ENCODE data around the gene C17orf100.

Gene C17orf100

DNA sequence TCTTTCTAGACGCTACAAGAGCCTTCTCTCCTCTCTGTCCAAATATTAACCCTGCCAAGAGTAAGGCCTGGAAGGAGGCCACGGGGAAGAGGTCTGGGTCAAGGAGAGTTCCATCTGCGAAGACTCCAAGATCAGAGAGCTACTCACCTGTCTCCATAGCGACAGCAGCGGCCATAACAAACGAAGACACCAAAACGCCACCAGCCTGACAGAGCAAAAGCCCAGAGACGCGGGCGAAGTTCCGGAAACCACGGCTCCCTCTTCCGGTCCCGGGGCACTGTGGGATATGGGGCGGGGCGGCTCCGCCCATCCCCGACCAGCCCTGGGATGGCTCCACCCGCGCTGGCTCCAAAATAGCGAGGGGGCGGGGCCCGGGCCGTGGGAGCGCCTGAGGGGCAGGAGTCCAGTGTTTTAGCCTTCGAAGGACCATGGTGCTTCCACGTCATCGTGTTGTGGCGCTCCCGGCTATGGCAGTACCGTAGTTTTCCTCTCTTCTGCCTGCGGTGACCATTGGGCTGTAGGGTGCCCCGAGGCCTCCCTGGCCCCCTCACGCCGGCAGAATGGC, at the start of gene C17orf100, which contains the start of gene MED31:
C17orf100 (plus strand) TSS at position 409 of the 565 bp plus-strand sequence; CDS start at position 561, 152 bp downstream.
MED31 (minus strand) TSS at position 252 of the 565 bp plus-strand sequence; CDS start at position 175, 77 bp downstream.
- DNase-seq (ENCODE audit: low read depth, low spot score) = peak; percentile 86

DNA sequence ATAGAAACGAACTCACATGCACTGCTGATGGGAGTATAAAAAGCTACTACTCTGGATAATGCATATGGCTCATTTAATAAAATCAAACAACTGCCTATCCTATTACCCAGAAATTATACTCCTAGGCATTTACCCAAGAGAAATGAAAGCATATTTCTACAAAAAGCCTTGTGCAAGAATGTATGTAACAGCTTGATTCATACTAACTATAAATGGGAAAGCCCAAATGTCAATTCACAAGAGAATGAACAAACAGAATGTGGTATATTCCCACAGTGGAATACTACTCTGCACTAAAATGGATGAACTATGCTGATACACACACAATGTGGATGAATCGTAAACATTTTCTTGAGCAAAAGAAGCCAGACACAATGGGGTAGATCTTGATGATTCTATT, 49.4 kb upstream of the C17orf100 start:
- no peak for DNase-seq (ENCODE audit: low read depth, low spot score)

DNA sequence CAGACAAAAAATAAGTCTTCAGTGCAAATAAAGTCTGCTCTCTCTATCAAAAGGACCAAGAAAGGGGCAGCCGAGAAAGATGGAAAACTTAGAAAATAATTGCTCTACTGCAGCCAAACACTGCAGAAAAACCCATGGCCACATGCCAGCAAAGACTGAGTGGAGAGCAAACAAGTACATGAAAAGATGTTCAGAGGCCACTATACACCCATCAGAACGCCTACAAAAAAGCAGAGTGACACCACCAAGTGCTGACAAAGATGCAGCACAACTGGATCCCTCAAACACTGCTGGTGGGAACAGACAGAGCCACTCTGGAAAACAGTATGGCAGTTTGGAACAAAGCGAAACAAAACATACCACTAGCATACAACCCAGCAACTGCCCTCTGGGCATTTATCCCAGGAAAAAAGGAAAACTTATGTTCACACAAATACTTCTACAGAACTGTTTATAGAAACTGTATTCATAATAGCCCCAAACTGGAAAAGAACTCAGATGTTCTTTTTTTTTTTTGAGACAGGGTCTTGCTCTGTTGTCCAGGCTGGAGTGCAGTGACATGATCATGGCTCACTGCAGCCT, 47.7 kb upstream of the C17orf100 start:
- DNase-seq (ENCODE audit: low read depth, low spot score) = no peak

DNA sequence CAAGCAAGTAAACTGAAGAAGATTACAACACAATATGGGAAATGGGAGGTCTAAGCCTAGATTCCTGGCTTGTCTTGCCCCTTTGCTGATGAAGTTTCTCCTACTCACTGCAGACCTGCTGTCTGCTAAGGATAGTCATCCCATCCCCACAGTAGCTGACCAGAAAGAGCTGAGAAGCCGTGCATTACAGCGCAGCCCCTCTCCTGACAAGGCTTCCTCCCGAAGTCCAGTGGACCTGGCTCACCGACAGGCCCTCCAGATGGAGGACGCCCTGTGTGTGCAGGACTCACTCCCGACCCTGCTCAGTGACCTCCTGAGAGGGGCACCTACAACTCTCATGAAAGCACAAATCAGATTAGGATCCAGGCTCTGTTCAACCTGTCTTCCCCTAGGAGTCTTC, 46.4 kb upstream of the C17orf100 start:
- DNase-seq (ENCODE audit: low read depth, low spot score) = no peak

DNA sequence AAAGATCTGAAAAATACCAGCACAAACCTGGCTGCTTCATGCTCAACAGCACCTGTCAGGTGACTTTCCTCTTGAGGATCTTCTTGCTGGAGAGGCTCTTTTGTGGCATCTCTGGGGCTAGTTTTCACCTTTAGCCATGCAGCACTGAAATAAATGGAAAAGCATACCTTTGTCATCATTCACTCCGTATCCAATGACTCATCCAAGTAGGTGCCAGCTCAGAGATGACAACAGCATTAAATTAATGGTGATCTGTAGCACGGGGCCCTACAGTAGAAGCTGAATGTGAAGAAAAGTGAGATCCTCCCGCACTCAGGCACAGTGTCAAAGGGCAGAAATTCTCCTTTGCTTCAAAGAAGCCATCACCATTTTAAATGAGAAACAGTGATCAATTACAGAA, 43.2 kb upstream of the C17orf100 start:
- DNase-seq (ENCODE audit: low read depth, low spot score) = no peak

DNA sequence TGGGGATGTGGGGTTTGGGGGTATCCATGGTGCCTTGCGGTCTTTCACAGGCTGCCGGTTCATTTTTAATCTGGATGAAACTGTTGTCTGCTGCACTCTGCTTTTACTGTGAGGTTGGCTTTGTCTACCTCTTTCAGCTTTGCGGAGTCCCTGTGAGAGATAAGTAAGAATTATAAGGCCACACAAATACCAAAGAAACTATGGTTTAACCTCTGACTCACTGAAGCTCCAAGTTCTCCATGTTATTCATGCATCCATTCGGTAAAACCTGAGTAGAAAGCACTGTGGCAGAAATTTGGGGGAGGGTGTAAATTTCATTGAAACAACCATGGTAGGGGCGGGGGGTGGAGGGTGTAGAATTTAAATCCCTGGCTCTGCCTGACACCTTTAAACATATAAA, 41.6 kb upstream of the C17orf100 start:
- no peak for DNase-seq (ENCODE audit: low read depth, low spot score)

DNA sequence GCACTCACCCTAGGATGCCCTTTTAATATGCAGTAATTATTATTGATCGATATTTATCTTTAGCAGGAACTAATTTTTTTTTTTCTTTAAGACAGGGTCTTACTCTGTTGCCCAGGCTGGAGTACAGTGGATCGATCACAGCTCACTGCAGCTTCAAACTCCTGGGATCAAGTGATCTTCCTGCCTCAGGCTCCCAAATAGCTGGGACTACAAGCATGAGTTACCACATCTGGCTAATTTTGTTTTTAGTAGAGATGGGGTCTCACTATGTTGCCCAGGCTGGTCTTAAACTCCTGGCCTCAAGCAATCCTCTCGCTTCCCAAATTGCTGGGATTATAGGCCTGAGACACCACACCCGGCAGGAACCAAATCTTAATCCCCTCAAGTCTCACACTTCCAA, 40.3 kb upstream of the C17orf100 start:
- DNase-seq (ENCODE audit: low read depth, low spot score) = no peak

DNA sequence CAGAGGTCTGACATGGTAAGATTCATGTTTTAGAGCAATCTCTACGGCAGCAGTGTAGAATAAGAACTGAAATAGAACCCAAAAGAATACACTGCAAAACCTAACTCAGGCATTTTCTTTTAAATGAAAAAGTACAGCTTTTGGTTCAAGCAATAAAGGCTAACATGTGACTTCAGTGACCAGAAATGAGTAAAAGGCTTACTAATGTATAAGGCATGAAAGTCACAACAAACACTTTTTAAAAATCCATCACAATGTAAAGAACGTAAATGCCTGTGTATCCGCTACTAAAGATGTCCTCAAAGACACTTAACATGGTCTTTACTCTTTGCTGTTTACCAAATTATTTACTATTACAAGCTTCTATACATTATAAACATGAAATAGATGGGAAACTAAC, 27.6 kb upstream of the C17orf100 start:
- no peak for DNase-seq (ENCODE audit: low read depth, low spot score)

DNA sequence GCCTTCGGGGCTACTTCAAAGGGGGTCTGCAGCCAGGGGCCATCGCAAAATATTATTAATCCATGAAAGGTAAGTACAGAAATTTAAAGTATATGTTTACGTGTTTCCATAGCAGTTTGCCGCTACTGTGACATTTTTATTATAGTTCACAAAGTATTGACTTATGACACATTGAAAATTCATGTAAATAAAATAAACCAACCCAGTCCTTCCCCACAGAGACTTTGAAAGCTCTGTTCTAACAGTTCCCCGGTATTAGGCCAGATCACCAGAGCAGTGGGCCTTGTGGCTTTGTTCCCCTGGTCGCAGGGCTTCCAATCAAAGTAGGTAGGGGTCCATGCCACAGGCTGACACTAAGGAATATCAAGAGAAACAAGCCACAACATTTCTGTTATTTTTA, 24.9 kb upstream of the C17orf100 start:
- DNase-seq (ENCODE audit: low read depth, low spot score) = no peak

DNA sequence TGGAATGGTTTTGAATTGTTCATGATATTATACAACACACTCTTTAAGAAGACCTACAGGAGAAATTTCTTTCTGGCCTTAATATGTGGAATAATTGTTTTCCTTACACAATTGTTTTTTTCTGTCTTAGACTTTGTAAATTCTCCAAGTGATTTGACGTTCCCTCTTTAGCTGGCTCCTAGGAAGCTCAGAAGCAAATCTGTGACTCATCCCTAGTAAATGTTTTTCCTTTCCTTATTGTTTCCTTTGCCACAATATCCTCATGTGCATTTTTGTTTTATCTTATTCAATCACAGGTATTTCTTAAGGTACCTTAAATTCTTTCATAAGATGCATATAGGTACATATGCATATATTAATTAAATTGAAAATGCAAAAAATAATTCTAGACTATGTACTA, 24.5 kb upstream of the C17orf100 start:
- DNase-seq (ENCODE audit: low read depth, low spot score) = no peak

DNA sequence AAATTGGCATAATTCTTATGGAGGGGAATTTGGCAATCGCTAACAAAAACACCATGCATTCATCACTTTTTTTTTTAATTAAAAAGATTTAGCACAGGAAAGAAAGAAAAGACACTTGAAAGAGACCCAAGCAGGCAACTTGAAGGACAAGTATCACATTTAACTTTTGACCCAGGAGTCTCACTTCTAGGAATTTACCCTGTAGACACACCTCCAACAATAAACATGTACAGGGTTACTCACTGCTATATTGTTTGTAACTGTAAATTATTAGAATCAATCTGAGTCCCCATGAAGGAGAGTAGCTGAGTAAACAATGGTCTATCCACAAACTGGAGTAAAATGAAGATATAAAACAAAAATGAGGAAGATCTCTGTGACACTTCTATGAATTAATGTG, 21.2 kb upstream of the C17orf100 start:
- DNase-seq (ENCODE audit: low read depth, low spot score) = no peak

DNA sequence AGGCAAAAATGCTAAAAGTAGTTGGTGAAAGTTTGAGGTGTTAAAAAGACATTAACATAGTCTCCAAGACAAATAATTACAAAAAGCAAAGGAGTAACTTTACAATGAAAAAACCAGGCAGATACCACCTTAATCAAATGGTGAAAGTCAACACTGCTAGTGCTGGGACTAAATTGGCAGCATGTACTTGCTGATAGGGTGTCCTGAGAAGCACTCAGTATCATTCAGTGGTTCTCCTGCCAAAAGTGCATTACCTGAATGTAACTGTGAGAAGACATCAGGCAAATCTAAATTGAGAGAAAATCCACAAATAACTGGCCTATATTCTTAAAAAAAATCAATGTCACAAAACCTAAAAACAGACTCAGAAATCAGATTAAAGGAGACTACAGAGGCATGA, 19.0 kb upstream of the C17orf100 start:
- DNase-seq (ENCODE audit: low read depth, low spot score) = no peak

DNA sequence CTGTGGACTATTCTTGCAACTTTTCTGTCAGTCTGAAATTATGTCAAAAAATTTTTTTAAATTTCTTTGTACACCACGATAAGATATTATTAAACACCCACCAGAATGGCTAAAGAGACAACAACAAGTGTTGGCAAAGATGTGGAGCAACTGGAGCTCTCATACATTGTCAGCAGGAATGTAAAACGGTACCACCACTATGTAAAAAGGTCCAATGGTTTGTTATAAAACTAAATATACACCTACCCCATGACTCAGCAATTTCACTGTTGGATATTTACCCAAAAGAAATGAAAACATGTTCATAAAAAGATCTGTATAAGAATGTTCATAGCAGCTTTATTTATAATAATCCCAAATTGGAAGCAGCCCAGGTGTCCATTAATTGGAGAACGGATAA, 18.3 kb upstream of the C17orf100 start:
- no peak for DNase-seq (ENCODE audit: low read depth, low spot score)

DNA sequence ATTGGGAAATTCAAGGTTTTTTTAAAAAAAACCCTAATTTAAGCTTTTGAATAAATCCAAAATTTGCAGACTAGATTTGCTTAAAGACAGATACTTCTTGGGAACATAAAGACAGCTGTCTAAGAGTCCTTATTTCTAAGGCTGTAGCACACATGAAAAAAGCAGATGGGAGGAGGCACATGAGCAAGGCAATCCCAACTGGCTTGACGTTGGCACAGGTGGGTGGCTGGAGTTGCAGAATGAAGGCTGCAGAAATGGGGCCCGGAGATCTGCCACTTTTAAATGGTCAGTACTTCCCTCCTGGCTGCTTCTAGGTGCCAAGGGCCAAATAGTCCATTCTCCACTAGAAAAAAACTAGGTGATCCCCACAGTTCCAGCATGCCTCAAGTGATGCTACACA, 15.5 kb upstream of the C17orf100 start:
- no peak for DNase-seq (ENCODE audit: low read depth, low spot score)

DNA sequence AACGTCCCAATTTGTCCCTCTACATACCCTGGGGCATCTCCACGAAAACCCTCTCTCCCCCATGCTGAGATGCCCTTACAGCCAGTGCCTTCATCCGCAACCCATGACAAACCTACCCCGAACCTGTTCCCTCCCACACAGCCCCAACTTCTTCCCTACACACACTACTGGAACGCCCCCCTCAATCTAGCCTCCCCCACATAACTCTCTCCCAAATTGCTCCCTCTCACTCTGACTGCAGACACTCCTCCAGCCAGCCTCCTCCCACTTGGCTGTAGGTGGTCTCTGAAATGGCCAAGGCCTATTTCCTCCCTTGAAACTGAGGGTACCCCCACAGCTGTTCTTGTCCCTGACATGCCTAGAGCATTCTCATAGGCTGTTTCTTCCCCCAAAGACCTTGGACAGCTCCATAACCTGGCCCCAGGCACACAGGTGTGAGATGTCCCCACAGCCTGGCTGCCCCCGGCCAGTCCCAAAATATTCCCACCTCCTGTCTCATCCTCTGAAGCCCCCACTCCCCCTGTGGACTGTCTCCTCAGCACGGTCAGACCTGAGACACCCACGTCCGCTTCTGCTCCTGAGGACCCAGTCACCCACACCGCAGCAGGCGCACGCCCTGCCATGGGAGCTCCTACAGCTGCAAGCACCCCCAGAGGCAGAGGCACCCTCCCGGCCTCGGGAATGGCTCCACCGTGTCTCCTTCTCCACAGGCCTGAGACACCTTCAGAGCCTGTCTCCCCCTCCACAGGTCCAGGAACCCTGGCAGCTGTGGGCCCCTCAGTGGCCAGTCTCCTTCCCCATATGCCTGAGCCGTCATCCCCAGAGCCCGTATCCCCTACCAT, 14.7 kb upstream of the C17orf100 start:
- DNase-seq (ENCODE audit: low read depth, low spot score) = no peak

DNA sequence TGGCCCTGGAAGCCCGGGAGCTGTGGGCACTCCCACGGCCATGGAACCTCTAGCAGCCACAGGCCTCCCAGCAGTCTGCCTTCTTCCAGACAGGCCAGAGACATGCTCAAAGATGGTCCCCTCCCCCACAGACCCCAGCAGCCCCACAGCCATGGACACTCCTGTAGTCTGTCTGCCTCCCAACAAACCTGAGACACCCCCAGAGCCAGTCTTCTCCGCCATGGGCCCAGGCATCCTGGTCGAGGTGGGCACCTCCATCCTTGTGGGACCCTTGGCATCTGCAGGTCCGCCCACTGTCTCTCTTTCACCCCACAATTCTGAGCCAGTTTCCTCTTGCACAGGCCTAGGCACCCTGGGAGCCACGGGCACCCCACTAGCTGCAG, 14.1 kb upstream of the C17orf100 start:
- DNase-seq (ENCODE audit: low read depth, low spot score) = no peak

DNA sequence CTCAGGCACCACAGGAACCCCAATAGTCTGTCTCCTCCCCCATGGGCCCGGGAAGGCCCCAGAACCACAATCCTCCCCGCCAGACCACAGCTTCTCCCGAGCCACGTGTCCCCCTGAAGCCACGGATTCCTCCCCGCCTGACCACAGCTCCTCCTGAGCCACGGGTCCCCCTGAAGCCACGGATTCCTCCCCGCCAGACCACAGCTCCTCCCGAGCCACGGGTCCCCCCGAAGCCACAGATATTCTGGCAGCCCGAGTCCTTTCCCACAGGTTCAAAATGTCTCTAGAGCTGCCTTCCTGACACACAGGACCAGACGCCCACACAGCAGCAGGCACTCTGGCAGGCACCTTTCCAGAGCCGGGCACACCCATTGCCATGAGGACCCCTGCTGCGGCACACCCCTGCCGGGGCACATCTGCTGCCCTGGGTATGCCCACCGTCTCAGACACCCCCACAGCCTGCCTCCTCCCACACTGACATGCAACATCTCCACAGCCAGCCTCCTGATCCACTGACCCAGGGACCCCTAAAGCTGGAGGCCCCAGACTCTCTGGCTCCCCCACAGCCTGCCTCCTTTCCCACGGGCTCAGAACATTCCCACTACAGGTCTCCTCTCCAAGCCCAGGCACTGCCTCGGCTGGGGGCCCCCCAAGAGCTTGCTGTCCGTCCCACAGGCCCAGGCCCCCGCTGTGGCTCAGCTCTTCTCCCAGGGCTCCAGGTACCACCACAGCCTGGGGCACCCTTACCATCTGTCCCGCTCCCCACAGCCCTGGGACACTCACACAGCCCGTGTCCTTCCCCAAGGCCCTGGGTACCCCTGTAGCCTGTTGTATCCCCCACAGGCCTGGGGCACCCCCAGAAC, 13.3 kb upstream of the C17orf100 start:
- DNase-seq (ENCODE audit: low read depth, low spot score) = no peak

DNA sequence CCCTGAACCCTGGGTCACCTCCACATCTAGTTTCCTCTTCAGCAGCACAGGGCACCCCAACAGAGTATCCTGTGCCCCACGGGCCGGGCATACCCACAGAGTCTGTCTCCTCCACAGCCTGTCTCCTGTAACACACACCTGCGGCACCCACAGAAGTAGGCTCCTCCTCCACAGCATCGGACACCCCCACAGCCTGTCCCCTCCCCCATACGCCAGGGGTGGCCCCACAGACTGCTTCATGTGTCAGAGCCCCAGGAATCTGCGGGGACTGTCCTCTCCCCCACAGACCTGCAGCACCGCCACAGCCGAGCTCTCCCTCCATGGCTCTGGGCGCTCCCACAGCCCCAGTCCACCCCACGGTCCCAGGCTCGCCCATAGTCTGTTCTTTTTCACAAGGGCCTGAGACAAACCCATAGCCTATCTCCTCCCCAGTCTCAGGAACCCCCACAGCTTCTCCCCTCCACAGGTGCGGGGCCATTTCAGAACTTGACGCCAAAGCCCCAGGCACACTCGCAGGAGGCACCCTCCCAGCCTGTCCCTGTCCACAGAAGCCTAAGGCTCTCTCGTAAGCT, 12.5 kb upstream of the C17orf100 start:
- no peak for DNase-seq (ENCODE audit: low read depth, low spot score)

DNA sequence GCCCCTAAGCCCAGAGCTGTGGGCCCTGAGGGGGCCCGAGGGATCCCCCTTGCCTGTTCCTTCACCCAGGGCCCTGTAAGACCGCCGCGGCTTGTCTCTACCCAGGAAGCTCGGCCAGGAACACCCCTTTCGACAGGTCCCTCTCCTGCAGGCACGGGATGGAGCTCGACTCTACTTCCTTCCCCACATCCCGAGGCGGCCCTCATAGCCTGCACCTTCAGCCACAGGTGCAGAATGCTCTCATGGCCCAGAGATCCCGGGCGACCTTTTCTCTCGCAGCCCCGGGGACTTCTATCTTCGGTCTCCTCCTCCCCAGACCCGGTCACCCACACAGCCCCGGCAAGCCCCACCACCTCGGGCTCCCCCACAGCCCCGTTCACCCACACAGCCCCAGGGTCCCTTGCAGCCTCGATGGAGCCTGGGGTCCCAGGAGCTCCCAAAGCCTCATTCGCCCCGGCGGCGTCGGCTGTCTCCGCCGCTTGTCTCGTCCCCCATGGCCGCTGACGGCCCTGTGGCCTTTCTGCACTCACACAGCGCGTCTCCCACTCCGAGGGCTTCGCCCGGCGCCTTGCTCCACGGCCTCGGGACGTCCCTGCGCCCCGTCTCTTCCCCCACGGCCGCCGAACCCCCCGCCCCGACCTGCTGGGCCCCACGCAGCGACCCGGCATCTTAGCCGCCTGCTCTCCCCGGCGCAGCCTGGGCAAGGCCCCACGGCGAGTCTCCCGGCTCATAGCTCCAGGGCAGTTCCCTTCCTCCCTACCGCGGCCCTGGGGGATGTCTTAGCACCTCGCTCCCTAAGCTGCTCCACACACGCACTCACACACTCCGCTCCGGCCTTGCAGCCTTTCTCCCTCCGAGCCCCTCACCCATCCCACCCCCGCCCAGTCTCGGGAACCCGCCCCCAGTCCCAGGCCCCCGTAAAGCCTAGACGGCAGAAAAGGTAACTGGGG, 11.7 kb upstream of the C17orf100 start:
- no peak for DNase-seq (ENCODE audit: low read depth, low spot score)

DNA sequence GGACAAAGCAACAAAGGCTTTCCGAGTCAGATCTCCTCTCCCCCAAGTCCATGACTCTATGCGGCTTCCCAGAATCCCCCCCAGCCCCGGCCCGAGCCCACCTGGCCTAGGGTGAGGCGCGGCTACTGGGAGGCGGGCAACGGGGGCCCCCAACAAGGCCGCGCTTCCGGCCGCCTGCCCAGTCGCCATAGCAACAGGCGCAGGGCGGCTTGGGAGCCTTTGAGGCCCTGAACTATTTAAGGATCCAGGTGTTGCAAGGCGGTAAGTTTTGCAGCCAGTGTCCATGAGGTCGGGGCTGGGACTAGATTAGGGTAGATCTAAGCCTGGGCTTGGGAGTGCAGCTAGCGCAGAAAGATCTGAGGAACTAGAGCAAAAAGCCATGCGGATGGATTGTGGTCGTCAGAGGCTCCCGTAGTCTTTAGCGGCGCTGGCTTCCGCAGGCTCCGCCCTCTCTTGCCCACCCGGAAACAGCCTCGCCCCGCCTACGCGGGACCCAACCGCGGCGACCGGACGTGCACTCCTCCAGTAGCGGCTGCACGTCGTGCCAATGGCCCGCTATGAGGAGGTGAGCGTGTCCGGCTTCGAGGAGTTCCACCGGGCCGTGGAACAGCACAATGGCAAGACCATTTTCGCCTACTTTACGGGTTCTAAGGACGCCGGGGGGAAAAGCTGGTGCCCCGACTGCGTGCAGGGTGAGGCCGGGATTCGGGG, 10.9 kb upstream of the C17orf100 start, which contains the start of the genes KIAA0753 and TXNDC17:
KIAA0753 (minus strand) TSS at position 176 of the 711 bp plus-strand sequence. CDS start 5,608 bp downstream, outside the sequence.
TXNDC17 (plus strand) TSS at position 525 of the 711 bp plus-strand sequence; CDS start at position 548, 23 bp downstream.
- peak; percentile 84 for DNase-seq (ENCODE audit: low read depth, low spot score)

Data from activated naive CD8-positive, alpha-beta T cell treated with anti-CD3 and anti-CD28 coated beads, Interleukin-2, amount 50 U/mL, for 16 hours (primary cell).